COLO829 (cell line): Measurements from ENCODE around the gene GDF2.

Source experiments
- DNase-seq: peaks from one replicate; pipeline ENCODE4 v3.0.0; 2012; ENCODE audit warnings: low spot score

Gene GDF2

GRCh38 chr10:47333532-47333931 lies 11.3 kb downstream of the GDF2 start:
- no peak for DNase-seq

- no peak for DNase-seq
These were observed 12.4 kb downstream of the GDF2 start for GRCh38 chr10:47334466-47335295.

GRCh38 chr10:47335906-47336305 lies 13.7 kb downstream of the GDF2 start:
- no peak for DNase-seq

GRCh38 chr10:47336387-47337134 lies 14.3 kb downstream of the GDF2 start:
- DNase-seq, result no peak

GRCh38 chr10:47337310-47337709 lies 15.1 kb downstream of the GDF2 start:
- DNase-seq, result no peak

GRCh38 chr10:47339186-47339735 lies 17.0 kb downstream of the GDF2 start:
- no peak for DNase-seq

- DNase-seq, result no peak
These were observed 17.7 kb downstream of the GDF2 start for GRCh38 chr10:47339759-47340607.

- DNase-seq, result peak; percentile 57
These were observed 18.4 kb downstream of the GDF2 start for GRCh38 chr10:47340608-47341170.

- DNase-seq, result no peak
These were observed 23.0 kb downstream of the GDF2 start for GRCh38 chr10:47344996-47345870.

GRCh38 chr10:47346581-47347302 lies 24.5 kb downstream of the GDF2 start:
- no peak for DNase-seq

GRCh38 chr10:47347303-47347675 lies 25.0 kb downstream of the GDF2 start:
- DNase-seq, result no peak

GRCh38 chr10:47348138-47348651 lies 25.9 kb downstream of the GDF2 start, which contains the start of gene RBP3:
Gene RBP3 (plus strand): TSS chr10:47348363. CDS start chr10:47348485, 122 bp downstream.
- no peak for DNase-seq

GRCh38 chr10:47348661-47349470 lies 26.6 kb downstream of the GDF2 start:
- no peak for DNase-seq

- DNase-seq, result no peak
These were observed 27.3 kb downstream of the GDF2 start for GRCh38 chr10:47349516-47349915.

GRCh38 chr10:47349941-47350371 lies 27.7 kb downstream of the GDF2 start:
- no peak for DNase-seq

- no peak for DNase-seq
These were observed 28.7 kb downstream of the GDF2 start for GRCh38 chr10:47350671-47351640.
